PC-9 (cell line): Measurements from ENCODE around the gene SLC30A1. TPM values are rescaled to one million over a fixed set of nuclear protein-coding genes. Genes with fewer than 3 reads are reported as not detected.

Experiments used
- BruUV-seq: library from RNA; stranded (reverse); fragments of 400-500 nt; replicated peaks from 2 replicates; lab custom pipeline; 2021; lab: Mats Ljungman, UMichigan
- CTCF ChIA-PET: fragments of 300-600 bp; sonication (Branson Sonifier 250); formaldehyde crosslinking; loops from one replicate; lab custom pipeline; 2022; ENCODE audit warnings: antibody characterized with exemption; lab: Charles Lee
- POLR2A ChIA-PET: fragments of 300-600 bp; sonication (Branson Sonifier 250); formaldehyde crosslinking; loops from one replicate; lab custom pipeline; 2022; ENCODE audit warnings: antibody characterized with exemption; ENCODE audit not compliant: unreplicated experiment; lab: Charles Lee
- DNase-seq, 2 experiments: peaks; one replicate each; pipeline versions ENCODE4 v3.0.0 to v3.0.0-alpha.2; 2015 to 2022; ENCODE audit warnings: mixed read lengths in 1 of 2
- H2AFZ ChIP-seq: fragments of 200-600 bp; sonication (generic); 2 replicates; pipeline ENCODE4 v1.8.1; 2017; ENCODE audit warnings: antibody characterized with exemption
- H3F3A ChIP-seq: fragments of 200-600 bp; sonication (generic); 2 replicates; pipeline ENCODE4 v1.8.1; 2017; ENCODE audit warnings: antibody characterized with exemption, mild to moderate bottlenecking, low read depth; ENCODE audit not compliant: insufficient read depth
- H3K27ac ChIP-seq: fragments of 200-600 bp; sonication (generic); 2 replicates; pipeline ENCODE4 v1.6.1; 2016; ENCODE audit warnings: mixed run types
- H3K27me3 ChIP-seq: fragments of 200-600 bp; sonication (generic); 2 replicates; pipeline ENCODE4 v1.6.1; 2016; ENCODE audit warnings: low read depth, mixed run types; ENCODE audit not compliant: insufficient read depth
- H3K36me3 ChIP-seq: fragments of 200-600 bp; sonication (generic); 2 replicates; pipeline ENCODE4 v1.6.1; 2016; ENCODE audit warnings: low read depth, mixed run types
- H3K4me1 ChIP-seq: fragments of 200-600 bp; sonication (generic); replicated peaks from 2 replicates; pipeline ENCODE4 v1.6.1; 2016; ENCODE audit warnings: mixed run types; ENCODE audit not compliant: insufficient read depth
- H3K4me2 ChIP-seq: fragments of 200-600 bp; sonication (generic); 2 replicates; pipeline ENCODE4 v1.6.1; 2017; ENCODE audit warnings: mixed run types
- H3K4me3 ChIP-seq: fragments of 200-600 bp; sonication (generic); 2 replicates; pipeline ENCODE4 v1.6.1; 2016; ENCODE audit warnings: mixed run types
- H3K79me2 ChIP-seq: fragments of 200-600 bp; sonication (generic); 2 replicates; pipeline ENCODE4 v1.6.1; 2017; ENCODE audit warnings: low read depth, mixed run types
- H3K9me2 ChIP-seq: fragments of 200-600 bp; sonication (generic); 2 replicates; pipeline ENCODE4 v1.8.1; 2017; ENCODE audit warnings: mild to moderate bottlenecking; ENCODE audit not compliant: insufficient read depth
- H3K9me3 ChIP-seq: fragments of 200-600 bp; sonication (generic); 2 replicates; pipeline ENCODE4 v1.8.1; 2016; ENCODE audit warnings: low read depth; ENCODE audit not compliant: insufficient read depth
- H4K20me1 ChIP-seq: fragments of 200-600 bp; sonication (generic); 2 replicates; pipeline ENCODE4 v1.8.1; 2017; ENCODE audit not compliant: insufficient read depth
- EZH2 ChIP-seq: fragments of 200-600 bp; sonication (generic); IDR thresholded peaks from 2 replicates; pipeline ENCODE4 v1.8.0; 2017; ENCODE audit warnings: antibody characterized with exemption, low read depth
- intact Hi-C: fragments of 100-400 bp; cut with micrococcal nuclease; formaldehyde crosslinking; loops from one replicate; pipeline ENCODE4 v1.10.0; 2022; ENCODE audit not compliant: unreplicated experiment
- total RNA-seq: library from RNA; stranded (reverse); gene quantifications from 2 replicates; pipeline ENCODE4 v1.2.3, GENCODE V29; 2021
- TF ChIP-seq, protein P1 (sequence below): fragments of 200-600 bp; sonication (generic); conservative IDR thresholded peaks from 2 replicates; pipeline ENCODE4 v1.6.1; 2017; ENCODE audit warnings: mixed run types, antibody characterized with exemption, mild to moderate bottlenecking, moderate library complexity

The SLC30A1 gene
- total RNA-seq, 1 experiment from 2014 or later = 27.6 TPM

DNA sequence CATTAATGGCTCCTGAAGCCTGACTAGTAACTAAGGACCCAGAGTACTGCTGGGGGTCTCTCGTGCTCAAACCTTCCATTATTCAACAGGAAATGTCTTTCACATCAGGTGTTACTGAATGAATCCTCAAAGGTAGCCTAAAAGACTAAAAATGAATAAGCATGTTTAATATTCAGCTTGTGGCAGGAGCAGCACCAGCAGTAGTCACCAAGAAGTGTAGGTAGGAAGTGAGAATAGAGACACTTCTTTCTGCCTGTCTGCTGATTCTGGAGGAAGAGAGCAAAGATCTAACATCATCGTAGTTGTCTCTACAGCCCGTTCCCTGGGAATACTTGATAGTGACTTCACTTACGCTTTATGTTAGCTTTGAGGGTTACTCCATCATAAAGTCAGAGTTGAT lies 7.6 kb upstream of the SLC30A1 start:
- Histone ChIP-seq H3K4me2 (no peak overlapping the region), H3K27ac (no peak overlapping the region), H3K79me2 (no peaks in the 10 kb centered on the region), H3K36me3 (no peaks in the 10 kb centered on the region), H4K20me1 (no peaks in the 10 kb centered on the region), H3K4me3 (no peak overlapping the region), H3F3A (peaks cover 12% of the 10 kb centered on the region; the same call in 1 of the 2 replicates), H3K27me3 (no peaks in the 10 kb centered on the region), H3K4me1 (peaks cover 22% of the 10 kb centered on the region), H2AFZ (no peak overlapping the region), H3K9me3 (no peaks in the 10 kb centered on the region), H3K9me2 (no peaks in the 10 kb centered on the region)
- no TSS peak for BruUV-seq
- intact Hi-C loops = no loop called here
- POLR2A ChIA-PET = no interaction called here
- TF ChIP-seq, protein P1, sequence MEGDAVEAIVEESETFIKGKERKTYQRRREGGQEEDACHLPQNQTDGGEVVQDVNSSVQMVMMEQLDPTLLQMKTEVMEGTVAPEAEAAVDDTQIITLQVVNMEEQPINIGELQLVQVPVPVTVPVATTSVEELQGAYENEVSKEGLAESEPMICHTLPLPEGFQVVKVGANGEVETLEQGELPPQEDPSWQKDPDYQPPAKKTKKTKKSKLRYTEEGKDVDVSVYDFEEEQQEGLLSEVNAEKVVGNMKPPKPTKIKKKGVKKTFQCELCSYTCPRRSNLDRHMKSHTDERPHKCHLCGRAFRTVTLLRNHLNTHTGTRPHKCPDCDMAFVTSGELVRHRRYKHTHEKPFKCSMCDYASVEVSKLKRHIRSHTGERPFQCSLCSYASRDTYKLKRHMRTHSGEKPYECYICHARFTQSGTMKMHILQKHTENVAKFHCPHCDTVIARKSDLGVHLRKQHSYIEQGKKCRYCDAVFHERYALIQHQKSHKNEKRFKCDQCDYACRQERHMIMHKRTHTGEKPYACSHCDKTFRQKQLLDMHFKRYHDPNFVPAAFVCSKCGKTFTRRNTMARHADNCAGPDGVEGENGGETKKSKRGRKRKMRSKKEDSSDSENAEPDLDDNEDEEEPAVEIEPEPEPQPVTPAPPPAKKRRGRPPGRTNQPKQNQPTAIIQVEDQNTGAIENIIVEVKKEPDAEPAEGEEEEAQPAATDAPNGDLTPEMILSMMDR = no peak
- TF ChIP-seq EZH2 = no peak
- no peak for DNase-seq
- CTCF ChIA-PET = no interaction called here

GRCh38 chr1:211583011-211583992 lies 4.3 kb upstream of the SLC30A1 start:
- intact Hi-C loops = no loop called here
- H3K27me3 ChIP-seq = no peaks in the 10 kb centered on the region
- H3K27ac ChIP-seq = no peak overlapping the region
- TF ChIP-seq EZH2 = no peak
- TF ChIP-seq, protein P1 = no peak
- H3K4me2 ChIP-seq = no peak overlapping the region
- H3K36me3 ChIP-seq = no peaks in the 10 kb centered on the region
- ChIA-PET CTCF (interaction anchor here (0.6 kb wide), 1 partner anchor 11 kb away, joined by 3 read pairs; no protein-coding TSS in a partner anchor), POLR2A (no interaction called here)
- H2AFZ ChIP-seq = no peak overlapping the region
- H3K79me2 ChIP-seq = peaks cover 6% of the 10 kb centered on the region
- no TSS peak for BruUV-seq
- no peak for DNase-seq
- H3F3A ChIP-seq = peaks cover 9% of the 10 kb centered on the region; the same call in 1 of the 2 replicates
- no peaks in the 10 kb centered on the region for H4K20me1 ChIP-seq
- no peaks in the 10 kb centered on the region for H3K9me2 ChIP-seq
- H3K4me1 ChIP-seq = peaks cover 10% of the 10 kb centered on the region
- no peak overlapping the region for H3K4me3 ChIP-seq
- H3K9me3 ChIP-seq = no peaks in the 10 kb centered on the region

DNA sequence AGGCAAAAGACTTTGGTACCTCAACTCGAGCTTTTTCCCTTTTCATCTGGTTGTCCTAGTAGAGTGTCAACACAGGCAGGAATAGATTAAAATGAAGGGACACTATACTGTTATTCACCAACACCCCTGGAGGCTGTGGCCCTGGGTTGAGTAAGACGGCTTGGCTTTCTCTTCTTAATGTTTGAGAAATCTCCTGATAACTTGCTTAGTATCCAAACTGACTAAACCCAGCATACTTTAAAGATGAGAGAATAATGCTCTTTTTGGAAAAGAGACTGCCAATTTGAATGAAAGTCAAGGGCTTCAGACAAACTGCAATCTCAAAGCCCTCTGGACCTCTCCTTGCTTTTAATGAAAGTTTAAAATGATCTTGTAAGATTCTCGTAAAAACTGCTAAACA lies 2.6 kb upstream of the SLC30A1 start:
- no peak for DNase-seq
- Histone ChIP-seq H4K20me1 (peaks cover 7% of the 10 kb centered on the region; the same call in 1 of the 2 replicates), H3K4me1 (peaks cover 10% of the 10 kb centered on the region), H3K27me3 (no peaks in the 10 kb centered on the region), H3K27ac (no peak overlapping the region), H3F3A (peaks cover 9% of the 10 kb centered on the region; the same call in 1 of the 2 replicates), H3K79me2 (peaks cover 24% of the 10 kb centered on the region), H3K9me3 (no peaks in the 10 kb centered on the region), H3K4me2 (no peak overlapping the region), H2AFZ (no peak overlapping the region), H3K4me3 (no peak overlapping the region), H3K9me2 (no peaks in the 10 kb centered on the region), H3K36me3 (no peaks in the 10 kb centered on the region)
- no peak for TF ChIP-seq EZH2
- TF ChIP-seq, protein P1 = no peak
- CTCF ChIA-PET = interaction anchor here (0.5 kb wide), 1 partner anchor 611 kb away, joined by 3 read pairs; no protein-coding TSS in a partner anchor
- intact Hi-C loops = no loop called here
- BruUV-seq = no TSS peak
- POLR2A ChIA-PET = no interaction called here
